ENCODE results near the gene SIM1.

DNA sequence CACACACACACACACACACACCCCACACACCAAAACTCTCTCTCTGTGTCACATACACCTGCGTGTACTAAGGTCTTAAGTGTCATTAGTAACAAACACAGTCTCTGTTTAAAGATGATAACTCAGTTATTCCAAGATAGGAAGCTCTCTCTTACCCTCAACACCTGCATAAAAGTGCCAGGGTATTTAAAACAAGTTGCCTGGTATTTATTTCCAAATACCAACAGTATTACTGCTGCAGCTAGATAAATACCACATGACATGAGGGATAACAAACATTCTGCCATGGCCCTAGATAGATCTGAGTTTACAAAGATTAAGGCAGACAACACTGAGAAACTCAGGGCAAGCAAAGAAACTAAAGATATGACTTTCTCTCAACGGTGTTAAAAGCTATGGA is 118.5 kb downstream of the SIM1 start:
- TF ChIP-seq ZNF121 (tag by site-specific recombination; IDR thresholded peaks at IDR 0.05), result no peak
- no peak for TF ChIP-seq CTCF (tag by site-specific recombination; IDR thresholded peaks at IDR 0.05)
- no peak for TF ChIP-seq SETDB1 (IDR thresholded peaks at IDR 0.05; ENCODE audit: insufficient read length, low read length)

Measured in HEK293 (cell line).